Measurements from ENCODE around the gene APBB2.
"Not testable (repeated sequence)": the region's sequence is repeated elsewhere in the genome, so short reads cannot be mapped to it uniquely, and the experiment has no call there.

Gene APBB2

DNA sequence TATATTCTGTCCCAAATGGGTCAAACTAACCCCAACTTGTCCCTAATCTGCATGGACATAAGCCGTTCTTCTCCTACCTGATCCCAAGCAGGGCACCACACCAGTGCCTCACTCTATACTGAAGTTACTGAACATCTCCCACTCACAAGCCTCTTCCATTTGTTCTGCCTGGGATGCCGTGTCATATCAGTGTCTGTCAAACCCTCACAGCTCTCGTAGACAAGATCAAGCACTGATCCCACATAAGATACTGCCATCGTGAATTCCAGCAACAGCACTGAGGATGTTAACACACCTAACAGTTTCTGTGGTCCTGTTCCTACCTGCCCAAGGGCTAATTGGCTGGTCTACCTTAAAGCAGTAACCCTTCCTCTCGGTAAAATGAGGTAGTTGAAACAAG lies 162.1 kb downstream of the APBB2 start:
- no peak for DNase-seq

GRCh38 chr4:41050880-41051775 lies 163.2 kb downstream of the APBB2 start:
- no peak for DNase-seq

DNA sequence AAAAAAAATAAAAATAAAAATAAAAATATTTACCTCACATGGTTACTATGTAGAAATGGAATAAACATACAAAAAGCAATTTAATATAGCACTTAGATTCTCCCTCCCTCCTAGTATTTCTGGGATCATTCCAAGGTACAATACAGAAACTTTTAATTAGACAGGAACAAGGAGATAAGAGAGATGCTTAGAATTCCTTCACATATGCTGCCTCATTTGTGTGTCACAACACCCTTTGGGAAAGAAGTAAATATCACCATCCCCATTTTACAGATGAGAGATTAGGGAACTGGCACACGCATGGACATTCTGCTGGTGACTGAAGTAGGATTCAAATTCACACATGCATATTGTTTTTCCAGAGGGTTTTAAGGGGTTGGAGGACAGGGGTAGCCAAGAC lies 164.2 kb downstream of the APBB2 start:
- DNase-seq: no peak

DNA sequence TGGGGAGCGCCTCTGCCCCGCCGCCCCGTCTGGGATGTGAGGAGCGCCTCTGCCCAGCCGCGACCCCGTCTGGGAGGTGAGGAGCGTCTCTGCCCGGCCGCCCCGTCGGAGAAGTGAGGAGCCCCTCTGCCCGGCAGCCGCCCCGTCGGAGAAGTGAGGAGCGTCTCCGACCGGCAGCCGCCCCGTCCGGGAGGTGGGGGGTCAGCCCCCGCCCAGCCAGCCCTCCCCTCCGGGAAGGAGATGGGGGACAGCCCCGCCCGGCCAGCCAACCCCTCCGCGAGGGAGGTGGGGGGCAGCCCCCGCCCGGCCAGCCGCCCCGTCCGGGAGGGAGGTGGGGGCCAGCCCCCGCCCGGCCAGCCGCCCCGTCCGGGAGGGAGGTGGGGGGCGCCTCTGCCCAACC lies 165.2 kb downstream of the APBB2 start:
- not testable (repeated sequence) for DNase-seq

GRCh38 chr4:41044791-41045190 lies 169.6 kb downstream of the APBB2 start:
- DNase-seq: no peak

DNA sequence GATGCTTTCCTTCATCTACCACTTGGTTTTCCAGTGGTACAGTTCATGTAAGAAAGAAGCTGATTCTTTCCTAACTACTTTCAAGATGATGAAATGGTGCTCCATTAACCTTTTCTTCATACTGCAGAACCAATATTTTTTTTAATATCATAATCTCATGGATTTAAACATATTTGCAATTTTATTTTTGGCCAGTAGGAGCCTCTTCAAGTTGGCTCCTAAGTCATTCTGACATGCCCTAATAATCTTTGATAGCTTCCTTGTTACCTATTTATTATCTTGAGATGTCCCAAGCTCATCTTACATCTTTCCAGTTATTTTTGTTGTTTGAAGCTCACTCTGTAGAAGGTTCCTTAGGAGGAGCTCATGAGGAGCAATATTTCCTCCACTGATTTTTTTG lies 170.2 kb downstream of the APBB2 start:
- no peak for DNase-seq

- DNase-seq: no peak
Observed at GRCh38 chr4:41043465-41043864, 170.9 kb downstream of the APBB2 start.

GRCh38 chr4:41041551-41041950 lies 172.8 kb downstream of the APBB2 start:
- DNase-seq: no peak

DNA sequence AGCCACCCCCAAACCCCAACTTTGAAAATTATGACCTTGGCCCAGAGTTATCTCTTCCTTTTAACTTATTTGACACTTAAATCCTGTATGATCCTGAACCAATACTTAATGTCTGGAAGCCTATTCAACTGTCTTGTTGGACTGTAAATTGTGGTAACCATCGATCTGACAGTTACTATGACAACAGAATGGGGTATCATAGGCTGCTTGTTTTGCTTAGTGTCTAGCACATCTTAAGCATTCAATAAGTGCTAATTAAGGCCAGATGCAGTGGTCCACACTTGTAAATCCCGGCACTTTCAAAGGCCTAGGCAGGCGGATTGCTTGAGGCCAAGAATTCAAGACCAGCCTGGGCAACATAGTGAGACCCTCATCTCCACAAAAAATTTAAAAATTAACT lies 175.0 kb downstream of the APBB2 start:
- no peak for DNase-seq

DNA sequence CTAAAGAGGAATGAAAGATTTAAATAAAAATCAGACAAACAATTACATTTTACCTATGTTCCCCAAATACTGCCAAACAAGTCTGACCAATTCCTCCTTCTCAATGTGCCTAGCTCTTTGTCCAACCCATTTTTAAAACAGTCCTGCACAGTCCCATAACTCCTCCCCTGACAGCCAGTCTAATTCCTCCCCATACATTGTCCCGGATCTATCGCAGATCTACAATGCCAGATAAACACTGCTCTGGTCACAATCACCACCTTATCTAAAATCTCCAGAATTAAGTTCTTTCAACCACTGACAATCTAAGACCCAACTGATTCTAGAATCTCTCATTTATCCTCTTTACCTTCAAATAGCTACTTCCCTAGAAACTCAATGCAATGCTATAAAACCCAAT lies 176.0 kb downstream of the APBB2 start:
- no peak for DNase-seq

DNA sequence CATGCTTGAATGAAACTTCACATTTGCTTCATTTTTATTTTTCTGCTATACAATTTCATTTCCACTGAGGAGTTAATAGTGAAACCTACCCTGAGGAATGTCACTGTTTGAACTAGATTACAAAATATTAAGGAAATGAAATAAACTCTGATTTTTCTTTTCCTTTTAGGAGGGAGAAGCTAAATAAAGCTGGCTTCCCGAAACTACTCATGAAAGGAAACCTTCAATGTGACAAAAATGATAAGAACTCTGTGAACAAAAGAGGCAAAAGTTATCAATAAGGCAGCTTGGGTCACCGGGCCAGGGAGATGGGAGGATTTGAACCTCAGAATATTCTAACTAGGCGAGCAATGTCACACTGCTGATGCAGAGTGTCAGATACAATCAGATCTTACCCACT lies 185.2 kb downstream of the APBB2 start:
- DNase-seq: no peak

GRCh38 chr4:41028392-41029076 lies 185.8 kb downstream of the APBB2 start:
- DNase-seq: no peak

GRCh38 chr4:41026971-41027370 lies 187.4 kb downstream of the APBB2 start:
- no peak for DNase-seq

DNA sequence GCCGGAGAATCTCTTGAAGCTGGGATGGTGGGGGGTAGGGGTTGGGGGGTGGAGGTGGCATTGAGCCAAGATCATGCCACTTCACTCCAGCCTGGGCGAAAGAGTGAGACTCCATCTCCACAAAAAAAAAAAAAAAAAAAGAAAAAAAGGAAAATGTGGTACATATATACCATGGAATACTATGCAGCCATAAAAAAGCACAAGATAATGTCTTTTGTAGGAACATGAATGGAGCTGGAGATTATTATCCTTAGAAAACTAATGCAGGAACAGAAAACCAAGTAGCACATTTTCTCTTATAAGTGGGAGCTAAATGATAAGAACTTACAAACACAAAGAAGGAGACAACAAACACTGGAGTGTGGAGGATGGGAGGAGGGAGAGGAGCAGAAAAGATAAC lies 188.5 kb downstream of the APBB2 start:
- DNase-seq: no peak

DNA sequence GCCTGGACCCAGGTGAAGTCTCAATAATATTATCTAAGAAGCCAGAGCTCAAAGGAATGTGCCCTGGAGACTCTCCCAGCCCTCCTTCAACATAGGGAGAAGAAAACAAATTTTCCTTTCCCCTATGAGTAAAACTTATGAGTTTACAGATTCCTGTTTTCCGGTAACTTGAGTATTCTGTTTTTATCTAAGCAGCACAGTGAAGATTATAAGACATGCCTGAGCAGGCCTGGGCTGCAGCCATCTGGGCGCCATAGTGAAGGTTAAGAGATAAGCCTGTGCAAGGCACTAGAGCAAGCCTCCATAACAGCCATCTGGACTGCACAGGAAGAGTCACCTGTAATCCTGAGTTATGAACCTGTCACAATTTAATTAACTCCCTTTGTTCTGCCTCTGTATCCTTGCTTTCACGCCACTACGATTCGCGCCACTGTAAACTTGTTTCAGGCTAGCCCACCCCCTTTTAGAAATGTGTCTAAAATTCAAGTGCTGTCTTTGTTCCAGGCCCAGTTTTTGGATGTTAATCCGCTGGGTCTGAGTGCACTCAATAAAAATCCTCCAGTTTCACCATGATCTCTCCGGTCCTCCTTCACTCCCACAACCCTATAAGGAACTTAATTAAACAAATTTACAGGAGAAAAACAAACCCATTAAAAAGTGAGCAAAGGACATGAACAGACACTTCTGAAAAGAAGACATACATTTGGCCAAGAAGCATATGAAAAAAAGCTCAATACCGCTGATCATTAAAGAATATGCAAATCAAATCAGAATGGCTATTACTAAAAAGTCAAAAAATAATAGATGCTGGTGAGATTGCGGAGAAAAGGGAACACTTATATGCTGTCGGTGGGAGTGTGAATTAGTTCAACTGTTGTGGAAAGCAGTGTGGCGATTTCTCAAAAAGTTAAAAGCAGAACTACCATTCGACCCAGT lies 189.5 kb downstream of the APBB2 start:
- no peak for DNase-seq

GRCh38 chr4:41022116-41022515 lies 192.2 kb downstream of the APBB2 start:
- DNase-seq: no peak

- no peak for DNase-seq
Observed at GRCh38 chr4:41015016-41015675, 199.2 kb downstream of the APBB2 start.

GRCh38 chr4:41014158-41014557 lies 200.2 kb downstream of the APBB2 start:
- DNase-seq: no peak

DNA sequence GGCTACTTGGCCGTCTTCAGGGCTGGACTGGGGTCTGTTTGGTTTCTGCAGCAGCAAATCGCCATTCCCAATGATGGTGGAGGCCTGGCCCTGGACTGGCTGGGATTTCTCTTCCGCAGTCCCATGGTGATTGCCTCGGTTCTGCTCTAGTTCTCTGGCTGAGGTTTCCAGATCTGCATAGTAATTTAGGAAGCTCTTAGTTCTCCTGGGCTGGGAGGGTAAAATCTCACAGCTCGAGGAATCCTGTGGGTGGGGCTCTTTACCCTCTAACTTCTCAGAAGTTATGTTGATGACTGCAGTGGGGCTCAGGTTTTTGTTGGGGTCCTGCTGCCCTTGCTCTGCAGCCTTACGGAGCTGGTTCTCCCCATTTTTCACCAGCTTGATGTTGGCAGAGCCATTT lies 200.6 kb downstream of the APBB2 start:
- DNase-seq: no peak

DNA sequence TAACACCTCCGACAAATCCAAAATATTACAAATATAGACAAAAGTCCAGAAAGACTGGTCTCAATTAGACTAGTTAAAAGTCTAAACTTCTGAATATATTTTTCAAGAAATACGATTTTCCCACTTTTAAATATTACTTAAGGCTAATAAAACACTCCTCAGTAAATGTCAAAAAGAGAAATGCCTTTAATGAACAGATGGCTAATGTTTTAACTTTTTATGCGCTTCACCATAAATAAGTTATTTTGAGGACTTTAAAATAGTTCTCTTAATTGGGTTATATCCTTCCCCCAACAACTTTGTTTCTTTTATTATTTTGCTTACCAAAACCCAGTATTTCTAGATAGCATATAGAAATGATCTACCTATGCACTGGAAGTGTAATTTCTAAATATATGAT lies 201.4 kb downstream of the APBB2 start:
- DNase-seq: no peak

- no peak for DNase-seq
Observed at GRCh38 chr4:41012293-41012692, 202.0 kb downstream of the APBB2 start.

DNA sequence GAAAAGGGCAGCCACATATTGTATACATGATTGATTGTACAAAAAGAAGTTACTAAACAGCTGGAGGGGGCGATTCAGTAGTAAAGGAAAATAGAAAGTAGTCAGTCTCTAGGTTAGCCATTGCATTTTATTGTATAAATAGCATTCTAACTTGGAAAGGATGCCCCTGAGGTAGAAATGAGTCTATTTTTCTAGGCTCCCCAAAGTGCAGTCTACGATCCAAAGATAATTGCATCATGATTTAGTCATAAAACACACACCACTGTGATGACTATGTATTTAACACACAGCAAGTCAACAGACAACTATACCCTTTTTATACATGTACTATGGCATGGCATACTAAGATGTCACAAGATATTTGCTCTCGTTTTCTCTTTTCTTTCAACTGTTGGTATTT lies 204.9 kb downstream of the APBB2 start:
- DNase-seq: no peak

- DNase-seq: no peak
Observed at GRCh38 chr4:41006141-41006540, 208.2 kb downstream of the APBB2 start.
